ENCODE results near the gene NDUFS2.

Gene NDUFS2

GRCh38 chr1:161157867-161158266 lies 44.3 kb upstream of the NDUFS2 start:
- H3K18ac ChIP-seq (ENCODE audit: low read depth in 1 of 2, low read length in 2 of 2) = no peak overlapping the region
- H4K8ac ChIP-seq (ENCODE audit: low read length) = no peak overlapping the region
- H3K4ac ChIP-seq (ENCODE audit: low read depth in 1 of 2, low read length in 2 of 2) = no peak overlapping the region
- H3K27ac ChIP-seq (ENCODE audit: low read length, poor library complexity, severe bottlenecking) = no peak overlapping the region
- H2BK15ac ChIP-seq (ENCODE audit: low read depth, poor library complexity, severe bottlenecking) = no peak overlapping the region
- no peak for DNase-seq
- H3K27me3 ChIP-seq (ENCODE audit: control insufficient read depth in 1 of 2, insufficient read depth in 1 of 2, low read length in 2 of 2) = no peaks in the 10 kb centered on the region
- H3K4me2 ChIP-seq (ENCODE audit: low read length, poor library complexity, severe bottlenecking) = no peak overlapping the region
- no peak overlapping the region for H2AK5ac ChIP-seq (ENCODE audit: low read length, severe bottlenecking)
- H3K9ac ChIP-seq (ENCODE audit: low read length) = peak overlapping the region; percentile 91
- H3K9me3 ChIP-seq (ENCODE audit: control insufficient read depth, low read length) = no peaks in the 10 kb centered on the region
- no peak overlapping the region for H3K4me3 ChIP-seq (ENCODE audit: insufficient read depth in 1 of 2, low read depth in 1 of 2, low read length in 2 of 2)
- H2BK12ac ChIP-seq (ENCODE audit: low read length in 2 of 2) = no peak overlapping the region
- no peak overlapping the region for H3K14ac ChIP-seq (ENCODE audit: low read length in 2 of 2)
- H4K91ac ChIP-seq (ENCODE audit: low read length) = no peak overlapping the region
- peaks cover 36 to 40% of the 10 kb centered on the region in 2 experiments for H3K36me3 ChIP-seq (ENCODE audit: control insufficient read depth in 1 of 2, insufficient read depth in 2 of 2, low read depth in 1 of 2, low read length in 2 of 2)
- no peak overlapping the region for H3K23ac ChIP-seq (ENCODE audit: low read length in 2 of 2)
- H3K79me1 ChIP-seq (replicated peaks; ENCODE audit: low read length, poor library complexity, severe bottlenecking) = peaks cover 38% of the 10 kb centered on the region
- H3K4me1 ChIP-seq (ENCODE audit: control insufficient read depth, insufficient read depth, low read depth, low read length) = peaks cover 23% of the 10 kb centered on the region
- no peak overlapping the region for H2BK120ac ChIP-seq (ENCODE audit: low read depth, low read length)
- no peak overlapping the region for H2BK5ac ChIP-seq (ENCODE audit: low read depth, low read length, poor library complexity, severe bottlenecking)
- no peak overlapping the region for H2AFZ ChIP-seq (ENCODE audit: low read depth, low read length)
- WGBS = 100% methylated on average over 1 of the region's 1 CpG

GRCh38 chr1:161158316-161159010 lies 43.7 kb upstream of the NDUFS2 start:
- WGBS = 92% methylated on average over 9 of the region's 9 CpGs
- Histone ChIP-seq H3K4me3 (ENCODE audit: insufficient read depth in 1 of 2, low read depth in 1 of 2, low read length in 2 of 2) (peak overlapping the region in 1 of 2 experiments; percentile 92), H3K9ac (ENCODE audit: low read length) (peak overlapping the region; percentile 91), H3K27me3 (ENCODE audit: control insufficient read depth in 1 of 2, insufficient read depth in 1 of 2, low read length in 2 of 2) (no peaks in the 10 kb centered on the region), H3K23ac (ENCODE audit: low read length in 2 of 2) (no peak overlapping the region), H2AK5ac (ENCODE audit: low read length, severe bottlenecking) (no peak overlapping the region), H2BK12ac (ENCODE audit: low read length in 2 of 2) (no peak overlapping the region), H3K14ac (ENCODE audit: low read length in 2 of 2) (no peak overlapping the region), H3K4ac (ENCODE audit: low read depth in 1 of 2, low read length in 2 of 2) (peak overlapping the region in 1 of 2 experiments; percentile 7), H4K8ac (ENCODE audit: low read length) (peak overlapping the region; percentile 24), H2AFZ (ENCODE audit: low read depth, low read length) (peak overlapping the region; percentile 64), H3K18ac (ENCODE audit: low read depth in 1 of 2, low read length in 2 of 2) (no peak overlapping the region), H3K4me1 (ENCODE audit: control insufficient read depth, insufficient read depth, low read depth, low read length) (peaks cover 23% of the 10 kb centered on the region), H3K36me3 (ENCODE audit: control insufficient read depth in 1 of 2, insufficient read depth in 2 of 2, low read depth in 1 of 2, low read length in 2 of 2) (peaks cover 39 to 46% of the 10 kb centered on the region in 2 experiments), H3K79me1 (replicated peaks; ENCODE audit: low read length, poor library complexity, severe bottlenecking) (peaks cover 39% of the 10 kb centered on the region), H4K91ac (ENCODE audit: low read length) (no peak overlapping the region), H3K27ac (ENCODE audit: low read length, poor library complexity, severe bottlenecking) (peak overlapping the region; percentile 45), H2BK120ac (ENCODE audit: low read depth, low read length) (no peak overlapping the region), H2BK15ac (ENCODE audit: low read depth, poor library complexity, severe bottlenecking) (no peak overlapping the region), H3K4me2 (ENCODE audit: low read length, poor library complexity, severe bottlenecking) (no peak overlapping the region), H3K9me3 (ENCODE audit: control insufficient read depth, low read length) (no peaks in the 10 kb centered on the region), H2BK5ac (ENCODE audit: low read depth, low read length, poor library complexity, severe bottlenecking) (no peak overlapping the region)
- DNase-seq = no peak

- Histone ChIP-seq H3K4ac (ENCODE audit: low read depth in 1 of 2, low read length in 2 of 2) (peak within 1 kb of the TSS; percentile 57 to 83), H2AFZ (ENCODE audit: low read depth, low read length) (peak within 1 kb of the TSS; percentile 64), H3K9me3 (ENCODE audit: control insufficient read depth, low read length) (no peaks in the 10 kb centered on the region), H2BK12ac (ENCODE audit: low read length in 2 of 2) (no peak within 1 kb of the TSS), H4K8ac (ENCODE audit: low read length) (peak within 1 kb of the TSS; percentile 96), H2BK15ac (ENCODE audit: low read depth, poor library complexity, severe bottlenecking) (peak within 1 kb of the TSS; percentile 86), H3K4me2 (ENCODE audit: low read length, poor library complexity, severe bottlenecking) (peak within 1 kb of the TSS; percentile 83), H4K91ac (ENCODE audit: low read length) (peak within 1 kb of the TSS; percentile 97), H2AK5ac (ENCODE audit: low read length, severe bottlenecking) (peak within 1 kb of the TSS; percentile 8), H3K4me3 (ENCODE audit: insufficient read depth in 1 of 2, low read depth in 1 of 2, low read length in 2 of 2) (peak within 1 kb of the TSS; percentile 84 to 92), H3K79me1 (replicated peaks; ENCODE audit: low read length, poor library complexity, severe bottlenecking) (peaks cover 44% of the 10 kb centered on the region), H3K9ac (ENCODE audit: low read length) (peak within 1 kb of the TSS; percentile 91), H3K4me1 (ENCODE audit: control insufficient read depth, insufficient read depth, low read depth, low read length) (peaks cover 23% of the 10 kb centered on the region), H3K23ac (ENCODE audit: low read length in 2 of 2) (peak within 1 kb of the TSS in 1 of 2 experiments; percentile 40), H3K14ac (ENCODE audit: low read length in 2 of 2) (peak within 1 kb of the TSS; percentile 35 to 87), H2BK120ac (ENCODE audit: low read depth, low read length) (peak within 1 kb of the TSS; percentile 74), H3K18ac (ENCODE audit: low read depth in 1 of 2, low read length in 2 of 2) (peak within 1 kb of the TSS; percentile 63 to 93), H3K27ac (ENCODE audit: low read length, poor library complexity, severe bottlenecking) (peak within 1 kb of the TSS; percentile 45), H2BK5ac (ENCODE audit: low read depth, low read length, poor library complexity, severe bottlenecking) (no peak within 1 kb of the TSS), H3K36me3 (ENCODE audit: control insufficient read depth in 1 of 2, insufficient read depth in 2 of 2, low read depth in 1 of 2, low read length in 2 of 2) (peaks cover 43 to 55% of the 10 kb centered on the region in 2 experiments), H3K27me3 (ENCODE audit: control insufficient read depth in 1 of 2, insufficient read depth in 1 of 2, low read length in 2 of 2) (no peaks in the 10 kb centered on the region)
- 2% methylated on average over 59 of the region's 60 CpGs for WGBS
- DNase-seq = peak; percentile 92
Observed at GRCh38 chr1:161159087-161159912, 42.9 kb upstream of the NDUFS2 start, which contains the start of gene USP21. Gene USP21 (plus strand): TSS chr1:161159500. CDS start chr1:161160641, 1,141 bp downstream.

- Histone ChIP-seq H3K9ac (ENCODE audit: low read length) (peak overlapping the region; percentile 91), H3K9me3 (ENCODE audit: control insufficient read depth, low read length) (no peaks in the 10 kb centered on the region), H3K4me1 (ENCODE audit: control insufficient read depth, insufficient read depth, low read depth, low read length) (peaks cover 22% of the 10 kb centered on the region), H3K4me2 (ENCODE audit: low read length, poor library complexity, severe bottlenecking) (peak overlapping the region; percentile 76), H2AK5ac (ENCODE audit: low read length, severe bottlenecking) (no peak overlapping the region), H2BK12ac (ENCODE audit: low read length in 2 of 2) (no peak overlapping the region), H3K4ac (ENCODE audit: low read depth in 1 of 2, low read length in 2 of 2) (peak overlapping the region; percentile 57 to 83), H3K4me3 (ENCODE audit: insufficient read depth in 1 of 2, low read depth in 1 of 2, low read length in 2 of 2) (peak overlapping the region; percentile 84 to 92), H3K23ac (ENCODE audit: low read length in 2 of 2) (peak overlapping the region in 1 of 2 experiments; percentile 40), H3K27ac (ENCODE audit: low read length, poor library complexity, severe bottlenecking) (no peak overlapping the region), H2BK120ac (ENCODE audit: low read depth, low read length) (peak overlapping the region; percentile 74), H4K91ac (ENCODE audit: low read length) (no peak overlapping the region), H3K14ac (ENCODE audit: low read length in 2 of 2) (peak overlapping the region; percentile 35 to 87), H2AFZ (ENCODE audit: low read depth, low read length) (peak overlapping the region; percentile 64), H3K18ac (ENCODE audit: low read depth in 1 of 2, low read length in 2 of 2) (peak overlapping the region; percentile 63 to 93), H2BK5ac (ENCODE audit: low read depth, low read length, poor library complexity, severe bottlenecking) (no peak overlapping the region), H3K36me3 (ENCODE audit: control insufficient read depth in 1 of 2, insufficient read depth in 2 of 2, low read depth in 1 of 2, low read length in 2 of 2) (peaks cover 47 to 60% of the 10 kb centered on the region in 2 experiments), H2BK15ac (ENCODE audit: low read depth, poor library complexity, severe bottlenecking) (no peak overlapping the region), H4K8ac (ENCODE audit: low read length) (peak overlapping the region; percentile 96), H3K79me1 (replicated peaks; ENCODE audit: low read length, poor library complexity, severe bottlenecking) (peaks cover 44% of the 10 kb centered on the region), H3K27me3 (ENCODE audit: control insufficient read depth in 1 of 2, insufficient read depth in 1 of 2, low read length in 2 of 2) (no peaks in the 10 kb centered on the region)
- WGBS = 11% methylated on average over 9 of the region's 11 CpGs
- no peak for DNase-seq
Observed at GRCh38 chr1:161159913-161160243, 42.3 kb upstream of the NDUFS2 start.
